Choroid plexus epithelial cell (primary cell): Measurements from ENCODE around the gene STT3B.

Source experiments
- DNase-seq: peaks from one replicate; pipeline ENCODE4 v3.0.0-alpha.2; 2010; ENCODE audit warnings: low read depth
- H3K4me3 ChIP-seq: 2 replicates; pipeline ENCODE4 v1.5.1; 2011; ENCODE audit warnings: low read depth, mild to moderate bottlenecking, control low read depth, low read length, moderate library complexity
- TF ChIP-seq, protein P1 (sequence below): conservative IDR thresholded peaks from 2 replicates; pipeline ENCODE4 v1.5.1; 2011; ENCODE audit warnings: low read depth, mild to moderate bottlenecking, control low read depth, inconsistent platforms, low read length, moderate library complexity

The STT3B gene

DNA sequence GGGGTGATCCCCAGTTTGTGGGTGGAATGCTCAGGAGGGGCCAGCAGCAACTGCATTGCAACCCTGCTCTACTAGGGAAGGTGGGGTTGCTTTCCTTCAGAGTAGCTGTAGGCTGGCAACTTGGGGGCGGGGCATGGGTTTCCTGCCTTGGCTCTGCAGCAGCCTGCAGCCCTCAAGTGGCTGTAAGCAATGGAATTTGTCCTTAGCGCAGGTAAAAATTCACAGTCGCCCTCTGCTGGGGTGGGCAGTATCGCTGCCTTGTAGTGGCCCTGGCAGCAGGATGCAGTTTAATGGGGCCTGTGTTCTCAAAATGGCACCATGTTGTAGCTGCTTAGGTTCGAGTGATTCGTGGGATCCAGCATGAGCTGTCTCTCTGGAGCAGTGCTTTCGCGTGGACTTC, 29.8 kb downstream of the STT3B start:
- DNase-seq = no peak
- no peak overlapping the region for H3K4me3 ChIP-seq
- TF ChIP-seq, protein P1, sequence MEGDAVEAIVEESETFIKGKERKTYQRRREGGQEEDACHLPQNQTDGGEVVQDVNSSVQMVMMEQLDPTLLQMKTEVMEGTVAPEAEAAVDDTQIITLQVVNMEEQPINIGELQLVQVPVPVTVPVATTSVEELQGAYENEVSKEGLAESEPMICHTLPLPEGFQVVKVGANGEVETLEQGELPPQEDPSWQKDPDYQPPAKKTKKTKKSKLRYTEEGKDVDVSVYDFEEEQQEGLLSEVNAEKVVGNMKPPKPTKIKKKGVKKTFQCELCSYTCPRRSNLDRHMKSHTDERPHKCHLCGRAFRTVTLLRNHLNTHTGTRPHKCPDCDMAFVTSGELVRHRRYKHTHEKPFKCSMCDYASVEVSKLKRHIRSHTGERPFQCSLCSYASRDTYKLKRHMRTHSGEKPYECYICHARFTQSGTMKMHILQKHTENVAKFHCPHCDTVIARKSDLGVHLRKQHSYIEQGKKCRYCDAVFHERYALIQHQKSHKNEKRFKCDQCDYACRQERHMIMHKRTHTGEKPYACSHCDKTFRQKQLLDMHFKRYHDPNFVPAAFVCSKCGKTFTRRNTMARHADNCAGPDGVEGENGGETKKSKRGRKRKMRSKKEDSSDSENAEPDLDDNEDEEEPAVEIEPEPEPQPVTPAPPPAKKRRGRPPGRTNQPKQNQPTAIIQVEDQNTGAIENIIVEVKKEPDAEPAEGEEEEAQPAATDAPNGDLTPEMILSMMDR = no peak

DNA sequence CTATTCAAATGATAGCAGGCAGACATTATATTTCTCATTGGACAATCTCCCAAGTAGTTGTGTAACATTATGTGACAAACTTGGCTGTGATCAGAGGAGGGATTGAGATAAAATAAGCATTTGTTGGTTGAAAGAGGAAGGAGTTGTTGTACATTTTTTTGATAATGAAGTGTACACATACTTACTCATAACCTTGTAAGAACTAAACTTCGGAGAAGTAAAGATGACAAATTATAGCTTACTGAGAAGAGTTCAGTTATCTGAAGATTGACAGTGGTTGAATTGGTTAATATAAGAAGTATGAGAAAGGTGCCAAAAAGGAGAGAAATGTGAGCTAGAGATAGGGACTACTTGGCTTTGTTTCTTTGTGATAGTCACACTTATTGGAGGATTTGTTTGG, 32.6 kb downstream of the STT3B start:
- DNase-seq = peak; percentile 24
- H3K4me3 ChIP-seq = no peak overlapping the region
- TF ChIP-seq, protein P1 = no peak

DNA sequence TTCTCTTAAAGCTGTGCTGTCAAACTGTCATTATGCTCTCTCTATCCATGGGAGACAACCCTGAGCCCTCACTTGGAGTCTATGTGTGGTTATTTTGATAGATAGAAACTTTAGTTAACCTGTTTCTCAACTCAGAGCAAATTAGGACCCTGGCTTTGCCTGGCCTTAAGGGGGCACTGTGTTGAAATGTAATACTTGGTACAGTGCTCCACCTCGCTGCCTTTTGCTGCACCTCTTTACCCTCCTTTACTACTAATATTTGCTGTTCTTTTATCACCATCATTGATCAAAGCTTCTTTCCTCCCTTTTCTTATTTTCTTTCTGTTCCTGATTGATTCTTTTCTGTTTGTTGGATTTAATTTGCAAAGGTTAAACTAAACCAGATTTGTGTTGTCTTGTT, 34.3 kb downstream of the STT3B start:
- TF ChIP-seq, protein P1 = peak; percentile 58
- H3K4me3 ChIP-seq = no peak overlapping the region
- DNase-seq = no peak

DNA sequence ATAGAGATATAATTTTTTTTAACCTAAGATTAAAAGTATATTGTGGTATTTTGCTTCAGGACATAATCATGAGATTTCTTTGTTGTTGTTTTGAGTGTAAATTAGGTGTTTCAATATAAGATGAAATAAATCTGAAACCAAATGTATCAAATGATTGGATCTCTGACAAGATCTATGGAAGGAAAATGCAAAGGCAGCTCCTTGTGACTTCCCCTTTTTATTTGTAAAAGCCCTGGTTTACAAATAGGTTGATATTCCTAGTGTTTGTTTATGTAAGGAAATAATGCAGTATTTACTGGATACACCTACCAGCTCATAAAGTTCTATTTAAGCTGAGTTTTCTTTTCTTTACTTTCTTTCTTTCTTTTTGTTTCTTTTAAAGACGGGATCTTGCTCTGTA, 35.9 kb downstream of the STT3B start:
- no peak for DNase-seq
- TF ChIP-seq, protein P1 = no peak
- H3K4me3 ChIP-seq = no peak overlapping the region

DNA sequence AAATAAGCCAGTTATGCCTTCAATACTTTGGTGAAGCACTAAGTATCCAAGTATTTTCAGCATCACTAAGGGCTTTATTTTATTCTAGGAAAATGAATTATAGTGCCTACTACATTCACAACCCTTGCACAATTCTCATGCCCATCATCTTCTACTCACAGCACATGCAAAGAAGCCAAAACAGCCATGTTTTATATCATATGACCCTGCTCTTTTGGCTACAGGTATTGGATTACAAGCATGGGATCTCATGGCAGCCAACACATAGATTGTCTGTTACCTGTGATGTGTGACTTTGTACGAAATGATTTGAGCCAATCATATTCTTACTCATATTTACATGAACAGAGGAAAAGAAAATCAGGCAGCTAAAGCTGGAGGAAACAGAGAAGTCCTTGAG, 38.6 kb downstream of the STT3B start:
- TF ChIP-seq, protein P1 = no peak

DNA sequence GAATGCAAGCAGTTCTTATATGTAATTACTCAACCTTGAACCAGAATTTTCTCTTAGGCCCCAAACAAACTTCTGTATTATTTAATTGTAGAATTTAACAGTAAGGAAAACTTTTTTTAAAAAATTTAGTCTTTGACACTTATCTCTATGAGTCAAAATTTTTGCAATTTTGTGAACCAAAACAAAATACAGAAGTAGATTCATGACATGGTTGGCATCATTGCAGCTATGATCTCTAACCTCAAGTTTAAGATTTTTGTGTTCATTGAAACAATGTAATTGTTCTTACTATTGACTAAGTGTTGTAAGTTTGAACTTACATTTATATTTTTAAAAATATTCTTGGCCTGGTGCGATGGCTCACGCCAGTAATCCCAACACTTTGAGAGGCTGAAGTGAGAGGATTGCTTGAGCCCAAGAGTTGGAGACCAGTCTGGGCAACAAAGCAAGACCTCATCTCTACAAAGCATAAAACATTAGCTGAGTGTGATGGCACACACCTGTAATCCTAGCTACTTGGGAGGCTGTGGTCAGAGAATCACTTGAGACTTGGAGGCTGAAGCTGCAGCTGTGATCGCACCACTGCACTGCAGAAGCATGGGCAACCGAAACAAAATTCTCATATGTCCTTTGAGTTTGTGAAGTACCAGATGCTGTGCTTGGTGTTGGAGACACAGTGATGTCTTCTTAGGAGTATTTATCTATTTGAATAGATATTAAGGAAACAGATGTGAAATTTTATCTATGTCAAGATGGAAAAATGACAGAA, 39.7 kb downstream of the STT3B start:
- TF ChIP-seq, protein P1 = no peak
- DNase-seq = no peak
- no peak overlapping the region for H3K4me3 ChIP-seq

More for the DNA sequence above, 38.6 kb downstream of the STT3B start:
- no peak overlapping the region for H3K4me3 ChIP-seq
- no peak for DNase-seq
